ENCODE data around the gene BEST2. TPM values are rescaled to one million over a fixed set of nuclear protein-coding genes. Genes with fewer than 3 reads are reported as not detected.
A peak's percentile ranks its signal among the peaks of the same experiment; 100 is the strongest.
"Not testable (repeated sequence)": the region's sequence is repeated elsewhere in the genome, so short reads cannot be mapped to it uniquely, and the experiment has no call there.

The BEST2 gene
- total and polyA plus RNA-seq, 11 donors = not detected

GRCh38 chr19:12723641-12724426 is 27.8 kb upstream of the BEST2 start, which contains the start of gene TNPO2:
Gene TNPO2 (minus strand): TSS chr19:12723932. CDS start chr19:12720977, 2,955 bp downstream.
- no peaks in the 10 kb centered on the region for H3K27me3 ChIP-seq
- WGBS, 4 donors = 4 to 6% (median 5%) methylated on average over 22 to 28 of the region's 28 CpGs
- peak; percentile 14 to 57 (median 50) for ATAC-seq
- H3K9me3 ChIP-seq = no peaks in the 10 kb centered on the region
- H3K27ac ChIP-seq = peak within 1 kb of the TSS in 11 of 12 donors; percentile 89 to 98 (median 96)
- TF ChIP-seq CTCF (IDR thresholded peaks at IDR 0.05) (no peak), POLR2A (IDR thresholded peaks at IDR 0.05) (no peak)
- H3K36me3 ChIP-seq = peaks cover 0 to 19% (median 6%) of the 10 kb centered on the region in 9 donors
- DNase-seq = peak; percentile 44 to 79 (median 59)
- peak within 1 kb of the TSS; percentile 65 to 98 (median 79) for H3K4me3 ChIP-seq
- intact Hi-C loops (cut with DNase I) = loop anchor here in 4 of 10 donors (2.0 to 5.0 kb wide), 3 partner anchors 13 to 78 kb away; partner anchors contain the start of genes PRDX2 (in 2 of the 4), THSD8 (in 2 of the 4), DHPS (in 1 of the 4) and GET3 (in 1 of the 4)
- H3K4me1 ChIP-seq = peaks cover 4 to 39% (median 33%) of the 10 kb centered on the region in 12 donors

- H3K27me3 ChIP-seq; ATAC-seq; H3K9me3 ChIP-seq; H3K4me3 ChIP-seq; DNase-seq; H3K27ac ChIP-seq; intact Hi-C loops (cut with DNase I): not testable (repeated sequence)
- WGBS, 4 donors = 88 to 93% (median 91%) methylated on average over 10 of the region's 10 CpGs
- Histone ChIP-seq H3K36me3 (peaks cover 0 to 34% (median 21%) of the 10 kb centered on the region in 9 donors), H3K4me1 (peaks cover 1 to 38% (median 22%) of the 10 kb centered on the region in 12 donors)
These were observed 26.0 kb upstream of the BEST2 start for GRCh38 chr19:12725612-12726011.

- H3K36me3 ChIP-seq = peaks cover 0 to 46% (median 32%) of the 10 kb centered on the region in 9 donors
These were observed 24.6 kb upstream of the BEST2 start for GRCh38 chr19:12726988-12727316.

GRCh38 chr19:12727745-12728433 is 23.7 kb upstream of the BEST2 start:
- no peak overlapping the region for H3K4me3 ChIP-seq
- WGBS, 4 donors = 93 to 97% (median 96%) methylated on average over 9 of the region's 9 CpGs
- intact Hi-C loops (cut with DNase I) = no loop called here
- no peaks in the 10 kb centered on the region for H3K9me3 ChIP-seq
- peaks cover 0 to 46% (median 22%) of the 10 kb centered on the region in 12 donors for H3K4me1 ChIP-seq
- no peaks in the 10 kb centered on the region for H3K27me3 ChIP-seq
- ATAC-seq (no peak), DNase-seq (no peak)
- peaks cover 0 to 46% (median 32%) of the 10 kb centered on the region in 9 donors for H3K36me3 ChIP-seq
- no peak for TF ChIP-seq POLR2A (IDR thresholded peaks at IDR 0.05)
- TF ChIP-seq CTCF (IDR thresholded peaks at IDR 0.05) = no peak
- no peak overlapping the region for H3K27ac ChIP-seq

More at GRCh38 chr19:12726988-12727316, 24.6 kb upstream of the BEST2 start:
- no peak for TF ChIP-seq CTCF (IDR thresholded peaks at IDR 0.05)
- TF ChIP-seq POLR2A (IDR thresholded peaks at IDR 0.05) = no peak
- ATAC-seq = no peak
- WGBS, 4 donors = 87 to 95% (median 93%) methylated on average over 2 of the region's 2 CpGs
- no peak overlapping the region for H3K27ac ChIP-seq
- no peaks in the 10 kb centered on the region for H3K27me3 ChIP-seq
- intact Hi-C loops (cut with DNase I) = no loop called here
- no peak overlapping the region for H3K4me3 ChIP-seq
- H3K9me3 ChIP-seq = no peaks in the 10 kb centered on the region
- no peak for DNase-seq
- peaks cover 0 to 40% (median 16%) of the 10 kb centered on the region in 12 donors for H3K4me1 ChIP-seq

All from heart left ventricle (tissue), 16 donors.